GM21825 (cell line): ENCODE data around the gene PABPN1L.

Source experiments
- ATAC-seq: cut with Tn5 transposase; IDR thresholded peaks from one replicate; pipeline ENCODE4 v1.9.1; 2021; ENCODE audit warnings: mild to moderate bottlenecking, moderate library complexity; ENCODE audit not compliant: unreplicated experiment

Gene PABPN1L

DNA sequence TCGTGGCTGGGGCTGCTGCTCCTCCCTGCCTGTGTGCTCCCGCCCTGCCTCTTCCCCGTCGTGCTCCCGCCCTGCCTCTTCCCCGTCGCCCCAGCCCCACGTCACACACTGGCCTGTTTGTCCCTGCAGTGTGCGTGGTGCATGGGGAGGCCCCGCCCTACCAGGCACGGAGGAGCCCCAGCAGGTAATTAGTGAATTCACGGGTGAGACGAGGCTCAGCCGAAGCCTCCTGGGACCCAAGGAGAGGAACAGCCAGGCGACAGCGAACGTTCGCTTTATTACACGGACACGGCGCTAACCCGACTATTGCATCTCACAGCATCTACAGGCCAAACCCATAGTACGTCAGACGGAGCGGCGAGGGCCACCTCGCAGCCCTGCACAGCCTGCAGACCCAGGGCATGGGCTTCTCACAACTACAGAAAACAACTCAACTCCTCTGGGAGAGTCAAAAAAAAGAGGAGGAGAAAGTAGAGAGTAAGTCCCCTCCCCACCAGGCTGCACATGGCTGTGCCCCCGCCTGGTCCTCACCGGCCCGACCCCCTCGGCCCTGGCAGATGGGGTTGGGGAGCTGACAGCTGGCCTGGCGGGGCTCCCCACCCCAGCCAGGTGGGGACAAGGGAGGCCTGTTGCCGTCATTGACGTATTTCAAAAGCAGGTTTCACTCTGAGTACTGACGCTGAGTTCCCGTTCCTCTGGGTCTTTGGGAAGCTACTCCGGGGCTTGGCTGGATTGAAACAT lies 4.3 kb upstream of the PABPN1L start:
- no peak for ATAC-seq

DNA sequence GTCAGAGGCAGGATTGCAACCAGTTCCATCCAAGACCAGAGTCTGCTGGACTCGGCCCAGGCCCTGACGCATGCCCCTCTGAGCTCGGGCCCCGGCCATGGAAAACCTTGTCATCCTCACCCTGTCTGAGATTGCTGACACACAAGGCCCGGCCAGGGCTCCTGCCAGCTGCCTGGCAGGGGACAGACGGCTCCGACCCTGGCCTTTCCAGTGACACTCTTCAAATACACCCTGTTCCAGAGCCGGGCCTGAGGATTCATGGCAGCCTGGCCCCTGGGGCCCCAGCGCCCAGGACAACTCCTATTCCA lies 3.2 kb upstream of the PABPN1L start:
- ATAC-seq, result no peak

DNA sequence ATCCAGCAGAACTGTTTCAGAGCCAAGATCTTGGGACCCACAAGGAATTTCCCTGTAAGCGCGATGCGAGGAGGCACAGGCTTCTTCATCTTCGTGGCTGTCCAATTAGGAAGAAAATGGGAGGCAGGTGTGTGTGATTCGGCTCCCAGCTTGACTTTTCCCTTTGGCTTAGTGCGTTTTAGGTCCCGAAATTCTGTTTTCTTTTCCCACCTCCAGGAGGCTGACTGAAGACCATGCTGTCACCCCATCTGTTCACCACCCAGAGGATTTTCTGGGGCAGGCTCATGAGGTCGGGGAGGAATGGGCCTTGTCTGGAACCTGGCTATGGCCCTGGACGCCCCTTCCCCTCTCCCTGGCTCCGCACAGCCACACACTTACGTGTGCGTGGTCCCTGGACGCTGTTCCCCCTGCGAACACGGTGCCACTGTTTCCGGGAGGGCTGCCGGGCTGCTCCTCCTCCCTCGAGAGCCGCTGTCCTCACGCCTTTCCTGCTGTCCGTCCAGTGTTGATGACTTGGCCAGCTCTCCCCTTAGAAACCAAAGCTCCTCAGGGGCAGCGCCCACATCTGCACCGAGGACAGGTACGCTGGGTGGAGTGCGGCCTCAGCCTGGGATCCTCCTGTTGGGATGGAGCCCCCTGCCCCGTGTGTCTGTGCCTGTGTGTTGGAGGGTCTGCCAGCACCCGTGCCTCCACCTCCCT lies 2.7 kb upstream of the PABPN1L start:
- ATAC-seq, result no peak

DNA sequence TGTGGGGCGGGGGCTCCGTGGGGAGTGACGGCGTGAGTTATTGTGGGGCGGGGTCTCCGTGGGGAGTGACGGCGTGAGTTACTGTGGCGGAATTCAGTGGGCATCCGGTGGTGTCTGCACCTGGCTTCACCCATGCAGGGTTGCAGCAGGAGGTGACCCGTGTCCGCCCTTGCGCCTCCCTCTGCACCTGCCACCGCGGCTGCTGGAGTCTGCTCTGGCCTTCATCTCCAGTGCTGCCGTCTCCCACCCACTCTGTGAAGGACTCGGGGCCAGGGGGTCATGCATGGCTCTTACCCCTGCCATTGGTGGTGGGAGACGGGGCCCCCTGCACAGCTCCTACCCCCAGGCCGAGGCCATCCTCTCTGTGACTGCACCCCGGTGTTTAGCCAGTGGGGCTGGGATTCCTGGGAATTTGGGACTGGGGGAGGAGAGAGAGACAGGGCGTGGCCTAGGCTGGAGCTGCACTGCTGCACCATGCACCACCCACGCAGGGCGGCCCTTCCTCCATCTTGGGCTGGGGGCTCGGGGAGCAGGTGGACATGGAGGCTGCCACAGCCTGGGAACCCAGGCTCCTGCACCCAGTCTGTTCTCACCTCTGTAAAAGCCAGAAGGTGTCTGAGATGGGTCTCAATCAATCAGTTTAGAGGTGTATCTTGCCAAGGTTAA lies 1.3 kb upstream of the PABPN1L start:
- ATAC-seq, result no peak

DNA sequence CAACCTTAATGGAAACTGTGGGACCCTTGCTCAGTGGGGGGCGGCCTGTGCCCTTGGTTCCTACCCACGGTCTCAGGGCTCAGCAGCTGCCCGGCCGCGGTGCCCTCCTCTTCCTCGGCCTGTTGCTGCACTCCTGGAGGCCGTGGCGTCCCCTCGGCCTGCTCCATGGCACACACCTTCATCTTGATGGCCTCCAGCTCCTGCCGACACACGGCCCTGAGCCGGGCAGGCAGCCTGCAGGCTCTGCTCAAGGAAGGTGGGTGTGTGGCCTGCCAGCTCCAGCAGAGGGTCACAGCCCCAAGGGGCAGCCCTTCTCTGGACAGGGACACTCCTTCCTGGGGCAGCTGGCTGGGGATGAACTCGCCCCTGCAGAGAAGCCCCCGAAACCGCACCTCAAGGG lies 718 bp downstream of the PABPN1L start:
- no peak for ATAC-seq

DNA sequence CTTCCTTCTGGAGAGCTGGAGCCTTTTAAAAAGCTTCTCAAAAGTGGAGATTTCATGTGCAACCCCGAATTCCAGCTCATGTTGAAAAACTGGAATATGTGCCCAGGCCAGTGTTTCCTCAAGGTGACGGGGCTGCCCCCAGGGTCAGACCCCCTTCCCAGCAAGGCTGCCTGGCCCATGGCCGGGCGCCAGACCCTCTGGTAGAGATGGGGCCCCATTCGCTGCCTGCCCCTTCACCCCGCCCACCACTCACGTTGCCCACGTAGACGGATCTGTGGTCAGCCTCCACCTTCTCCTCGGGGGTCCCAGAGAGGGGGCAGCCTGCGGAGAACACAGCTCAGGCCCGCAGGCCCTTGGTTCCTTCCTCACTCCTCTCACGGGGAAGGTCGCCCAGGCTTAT lies 1.1 kb downstream of the PABPN1L start:
- ATAC-seq, result no peak

DNA sequence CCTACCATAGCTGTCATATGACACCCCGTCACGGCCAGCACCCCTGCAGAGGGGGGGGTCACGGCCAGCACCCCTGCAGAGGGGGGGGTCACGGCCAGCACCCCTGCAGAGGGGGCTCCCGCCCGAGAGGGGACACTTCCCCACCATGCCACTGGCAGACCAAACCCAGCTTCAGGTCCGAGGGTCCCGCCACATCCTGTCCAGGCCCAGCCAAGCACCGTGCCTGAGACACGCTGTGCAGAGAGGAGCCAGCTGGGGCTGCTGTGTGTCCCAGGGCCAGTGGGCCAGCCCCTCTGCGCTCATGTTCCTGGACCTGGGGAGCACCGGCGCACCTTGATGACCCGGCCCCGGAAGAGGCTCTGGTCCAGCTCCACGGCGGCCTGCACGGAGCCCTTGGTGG lies 1.9 kb downstream of the PABPN1L start:
- no peak for ATAC-seq

DNA sequence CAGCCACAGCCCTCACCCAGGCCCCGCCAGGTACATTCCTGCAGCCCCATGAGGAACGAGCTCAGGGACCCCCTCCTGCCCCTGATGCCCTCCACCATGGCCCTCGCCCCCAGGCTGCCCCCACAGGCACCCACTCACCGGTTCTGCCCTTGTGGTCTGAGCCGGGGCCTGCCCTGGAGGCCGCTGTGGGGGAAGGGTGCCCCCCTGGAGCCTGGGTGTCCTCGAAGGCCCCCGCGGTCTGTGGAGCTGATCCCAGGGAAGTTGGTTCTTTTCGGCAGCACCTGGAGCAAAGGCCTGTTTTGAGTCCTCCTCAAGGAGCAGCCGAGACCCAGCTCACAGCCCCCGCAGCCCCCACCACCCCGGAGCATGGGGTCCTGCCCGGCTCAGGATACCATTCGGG lies 2.4 kb downstream of the PABPN1L start:
- ATAC-seq, result no peak

DNA sequence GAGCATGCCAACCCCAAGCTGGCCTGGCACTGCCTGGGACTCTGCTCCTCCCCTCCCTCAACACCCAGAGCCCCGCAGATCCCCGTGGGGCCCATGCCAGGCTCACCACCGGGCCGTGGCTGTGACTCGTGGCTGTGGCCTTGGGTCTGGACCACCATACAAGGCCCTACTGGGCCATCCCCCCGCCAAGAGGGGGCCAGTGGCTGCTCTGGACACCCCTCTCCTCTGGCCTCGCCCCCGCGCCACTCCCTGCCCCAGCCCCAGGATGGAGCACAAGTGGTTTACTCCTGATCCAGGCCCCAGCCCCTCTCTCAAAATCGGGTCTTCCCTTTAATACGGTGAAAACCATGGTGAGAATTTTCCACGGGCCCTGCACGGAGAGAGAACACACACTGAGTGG lies 3.0 kb downstream of the PABPN1L start:
- ATAC-seq, result no peak

DNA sequence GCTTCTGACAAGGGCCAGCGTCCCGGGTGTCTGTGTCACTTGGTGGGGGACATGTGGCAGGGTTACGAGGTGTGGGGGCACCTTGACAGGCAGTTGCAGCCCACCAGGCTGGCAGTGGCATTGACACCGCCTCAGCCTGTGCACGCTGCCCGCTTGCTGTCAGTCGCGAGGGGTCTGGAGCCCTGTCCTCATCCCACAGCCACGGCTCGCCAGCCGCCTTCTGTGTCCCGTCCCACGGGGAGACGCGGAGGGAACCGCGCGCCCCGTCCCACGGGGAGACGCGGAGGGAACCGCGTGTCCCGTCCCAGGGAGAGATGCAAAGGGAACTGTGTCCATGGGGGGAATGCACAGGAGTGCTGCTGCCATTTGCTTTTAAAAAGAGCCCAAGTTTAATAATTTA lies 3.5 kb downstream of the PABPN1L start:
- no peak for ATAC-seq

DNA sequence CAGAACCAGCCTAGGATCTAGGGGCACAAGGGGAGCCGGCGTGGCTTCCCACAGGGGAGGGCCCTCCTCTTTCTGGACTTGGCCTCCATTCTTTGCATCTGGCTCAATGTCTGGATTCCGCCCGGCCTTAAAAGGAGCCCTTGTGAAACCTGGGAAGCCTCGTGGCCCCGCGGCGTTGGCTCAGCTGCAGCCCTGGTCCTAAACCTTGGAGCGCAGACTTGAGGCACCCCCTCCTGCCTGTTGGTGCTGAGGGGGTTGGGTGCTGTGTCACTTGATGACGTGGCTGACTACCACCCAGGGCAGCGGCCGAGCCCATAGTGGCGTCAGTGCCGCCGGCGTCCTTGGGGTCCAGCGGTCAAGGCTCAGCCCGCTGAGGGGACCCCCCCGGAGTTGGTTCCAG lies 5.1 kb downstream of the PABPN1L start:
- no peak for ATAC-seq

DNA sequence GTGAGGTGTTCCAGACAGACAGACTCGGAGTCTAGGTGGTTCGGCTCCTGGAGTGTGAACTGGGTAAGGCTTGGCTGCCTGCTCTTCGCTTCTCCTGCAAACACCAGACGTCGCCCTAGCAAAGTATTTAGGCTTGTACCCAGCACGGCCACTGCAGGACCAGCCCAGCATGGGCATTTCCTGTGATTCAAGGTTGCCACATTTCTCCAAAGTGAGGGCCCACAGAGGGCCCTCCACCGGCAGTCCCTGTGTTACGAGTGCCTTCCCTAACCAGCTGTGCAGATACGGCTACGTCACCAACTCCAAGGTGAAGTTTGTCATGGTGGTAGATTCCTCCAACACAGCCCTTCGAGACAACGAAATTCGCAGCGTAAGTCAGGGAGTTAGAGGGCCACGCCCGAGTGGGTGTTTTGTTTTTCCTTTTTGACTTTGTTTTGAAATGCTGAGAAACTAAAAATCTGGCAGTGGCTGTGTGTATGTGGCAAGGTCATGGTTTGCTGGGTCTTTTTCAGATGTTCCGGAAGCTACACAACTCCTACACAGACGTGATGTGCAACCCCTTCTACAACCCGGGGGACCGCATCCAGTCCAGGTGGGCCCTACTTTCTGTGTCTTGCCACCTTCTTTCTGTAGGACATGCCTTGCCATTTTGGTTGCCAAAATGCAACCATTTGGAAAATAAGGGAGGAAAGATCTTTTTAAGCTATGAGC lies 6.9 kb downstream of the PABPN1L start:
- ATAC-seq, result no peak

DNA sequence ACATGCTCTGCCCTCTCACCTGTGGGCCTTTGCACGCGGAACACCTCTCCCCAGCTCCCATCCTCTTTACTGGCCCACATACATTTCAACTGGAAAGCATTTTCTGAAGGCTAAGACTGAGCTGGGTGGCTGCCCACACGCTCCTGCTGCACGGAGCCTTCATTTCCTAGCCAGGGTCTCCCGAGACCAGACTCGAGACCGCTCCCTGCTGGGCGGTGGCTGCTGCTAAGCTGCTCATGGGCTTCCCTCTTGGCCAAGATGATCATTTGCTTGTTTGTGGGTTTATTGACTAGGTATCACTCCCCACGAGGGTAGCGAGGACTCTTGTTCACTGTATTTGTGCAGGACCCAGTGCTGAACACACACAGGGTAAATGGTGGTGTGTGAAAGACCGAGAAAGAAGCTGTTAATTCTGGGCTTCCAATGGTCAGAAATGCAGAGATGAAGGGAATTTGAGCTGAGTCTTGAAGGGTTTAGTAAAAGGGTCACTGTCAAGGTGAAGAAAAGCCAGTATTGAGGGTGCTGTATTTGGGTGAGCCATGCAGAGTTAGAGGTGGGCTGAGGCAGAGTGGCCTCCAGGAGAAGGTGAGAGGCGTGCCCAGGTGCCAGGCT lies 8.6 kb downstream of the PABPN1L start:
- peak; percentile 42 for ATAC-seq

DNA sequence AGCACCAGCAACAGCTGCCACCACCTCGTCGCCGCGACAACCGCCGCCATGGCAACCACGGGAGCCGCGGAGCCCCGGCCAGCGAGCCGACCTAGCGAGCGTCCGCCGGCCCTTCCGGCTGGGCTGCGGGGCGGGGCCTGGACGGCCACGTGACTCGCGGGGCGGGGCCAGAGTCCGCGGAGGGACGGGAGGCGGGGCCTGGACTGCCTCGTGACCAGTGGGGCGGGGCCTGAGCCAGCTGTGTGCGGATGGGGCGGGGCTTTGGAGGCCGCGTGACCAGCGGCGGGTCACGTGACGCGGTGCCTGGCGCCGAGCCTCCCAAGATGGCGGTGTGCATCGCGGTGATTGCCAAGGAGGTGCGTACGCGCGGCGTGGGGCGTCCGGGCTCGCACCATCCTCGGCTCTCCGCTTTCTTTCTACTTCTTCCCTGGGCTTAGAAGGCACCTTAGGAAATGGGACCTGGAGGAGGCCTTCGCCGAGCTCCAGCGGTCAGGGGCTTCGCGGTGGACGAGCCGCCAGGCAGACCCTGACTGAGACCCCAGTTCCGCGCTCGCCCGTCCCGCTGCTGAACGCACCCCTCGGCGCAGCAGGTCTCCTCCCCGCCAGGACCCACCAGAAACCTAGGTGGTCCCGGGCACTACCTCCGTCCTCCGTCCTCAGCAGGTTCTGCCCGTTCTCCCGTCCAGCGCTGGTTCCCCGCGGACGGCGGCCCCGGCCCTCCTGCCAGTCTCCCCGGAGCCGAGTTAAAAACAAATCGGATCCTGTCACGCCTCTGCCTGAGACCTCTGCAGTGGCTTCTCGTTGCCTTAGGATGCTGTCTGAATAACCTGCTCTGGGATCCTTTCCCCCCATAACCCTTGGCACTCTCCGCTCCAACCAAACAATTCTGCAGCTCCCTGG lies 9.4 kb downstream of the PABPN1L start, which contains the start of the genes GALNS and TRAPPC2L:
Gene GALNS (minus strand): TSS at position 120 of the 900 bp plus-strand sequence. CDS start 70 bp downstream, at position 50.
Gene TRAPPC2L (plus strand): TSS at position 300 of the 900 bp plus-strand sequence. CDS start 24 bp downstream, at position 324.
- peak; percentile 73 for ATAC-seq

DNA sequence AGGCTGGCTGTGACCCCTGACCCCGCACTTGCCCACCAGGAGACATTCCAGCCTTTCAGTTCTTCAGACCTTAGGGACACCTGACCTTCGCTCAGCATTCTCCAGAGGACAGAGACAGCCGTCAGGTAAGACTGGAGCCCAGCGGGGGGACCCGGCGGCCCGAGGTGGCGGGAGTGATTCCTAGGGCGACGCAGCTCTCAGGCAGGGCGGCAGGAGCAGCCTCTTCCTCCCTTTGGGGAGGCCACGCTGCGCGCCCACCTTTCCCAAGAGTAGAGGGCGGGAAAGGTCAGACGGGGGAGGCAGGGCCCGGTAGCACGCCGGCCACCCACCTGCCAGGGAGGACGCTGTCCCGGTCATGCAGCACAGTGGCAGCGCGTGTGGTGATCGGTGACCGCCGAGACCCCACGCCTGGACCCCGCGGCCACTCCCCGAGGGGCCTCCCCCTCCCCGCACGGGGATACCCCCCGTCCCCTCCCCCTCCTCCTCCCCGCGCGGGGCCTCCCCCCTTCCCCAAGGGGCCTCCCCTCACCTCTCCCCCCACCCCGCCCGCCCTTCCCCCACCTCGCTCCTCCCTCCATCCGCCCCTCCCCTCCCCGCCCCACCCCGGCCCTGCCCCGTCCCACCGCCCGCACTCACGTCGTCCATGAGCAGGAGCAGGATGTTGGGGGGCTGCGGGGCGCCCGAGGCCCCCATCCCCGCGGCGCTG lies 10.2 kb downstream of the PABPN1L start:
- no peak for ATAC-seq

DNA sequence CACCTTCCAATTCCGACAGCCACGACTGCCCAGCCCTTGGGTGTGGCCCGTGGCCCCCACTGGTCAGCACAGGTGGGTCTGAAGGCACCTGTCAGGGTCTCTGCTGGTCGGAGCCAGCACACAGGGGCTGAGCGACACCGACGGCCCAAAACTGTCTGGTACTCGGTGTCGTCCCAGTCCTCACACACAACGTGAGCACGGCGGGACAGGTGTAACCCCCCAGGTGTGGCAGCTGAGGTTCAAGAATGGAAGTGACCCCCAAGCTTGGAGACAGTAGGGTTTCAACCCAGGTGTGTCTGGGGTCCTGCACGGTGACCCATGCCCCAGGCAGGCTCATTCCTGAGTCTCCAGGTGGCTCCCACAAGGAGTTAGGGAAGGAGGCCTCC lies 10.7 kb downstream of the PABPN1L start:
- no peak for ATAC-seq

DNA sequence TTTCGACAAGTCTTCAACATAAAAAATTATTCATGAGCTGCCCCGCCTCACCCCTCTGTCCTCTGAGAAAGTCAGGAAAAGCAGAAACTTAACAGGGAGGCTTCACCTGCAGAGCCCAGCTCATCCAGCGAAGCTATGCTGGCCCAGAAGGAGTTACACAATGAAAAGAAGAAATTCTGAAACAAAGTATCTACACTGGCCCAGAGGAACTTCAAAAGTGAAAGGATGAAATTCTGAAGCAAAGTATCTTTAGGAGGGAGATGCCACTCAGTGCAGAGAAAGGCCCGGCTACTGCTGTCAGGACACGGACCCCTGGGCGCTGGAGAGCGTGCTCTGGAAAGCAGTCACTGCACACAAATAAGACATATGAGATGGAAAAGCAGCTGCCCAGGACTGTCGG lies 11.3 kb downstream of the PABPN1L start:
- no peak for ATAC-seq

DNA sequence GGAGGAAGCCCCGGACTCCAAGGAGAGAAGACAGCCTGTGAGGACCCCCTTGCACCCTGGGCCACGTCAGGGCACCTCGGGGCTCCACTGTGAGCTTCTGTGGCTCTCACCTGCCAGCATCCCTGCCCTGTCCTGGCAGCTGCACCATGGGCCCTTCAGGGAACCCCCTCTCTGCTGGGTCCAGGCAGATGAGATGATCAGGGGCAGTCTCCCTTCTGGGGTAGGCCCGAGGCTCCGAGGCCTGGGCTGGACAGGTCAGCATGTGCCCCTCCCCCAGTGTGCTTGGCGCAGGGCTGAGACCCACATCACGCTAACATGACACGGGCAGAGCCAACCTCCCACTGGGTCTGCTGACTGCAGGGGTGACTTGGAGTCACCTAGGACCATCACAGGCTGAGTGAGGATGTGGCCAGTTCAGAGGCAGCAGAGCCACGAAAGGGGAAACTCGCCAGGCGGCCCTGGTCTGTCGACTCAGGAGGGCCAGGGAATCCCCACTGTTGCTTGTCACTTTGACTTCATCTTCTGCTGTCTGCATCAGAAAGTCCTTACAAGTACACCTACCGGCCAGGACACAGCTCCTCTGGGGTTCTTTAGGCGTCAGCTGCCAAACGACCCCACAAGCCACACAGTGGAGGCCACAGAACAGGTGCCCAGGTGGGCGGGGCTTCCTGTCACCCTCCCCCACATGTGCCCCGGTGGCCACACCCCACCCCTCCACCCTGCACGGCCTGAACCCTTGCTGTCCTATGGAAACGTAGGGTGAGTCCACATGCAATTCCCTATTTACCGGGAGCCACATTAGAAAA lies 12.0 kb downstream of the PABPN1L start:
- no peak for ATAC-seq
